NCI-H187 treated with DMSO at 0.1 percent for 48 hours (cell line): ENCODE results near the gene RGS1.

Experiments
- DNase-seq: peaks from one replicate; lab custom pipeline; 2025; lab: John Stamatoyannopoulos, UW

Gene RGS1

GRCh38 chr1:192581131-192581927 is 5.8 kb downstream of the RGS1 start:
- no peak for DNase-seq

- no peak for DNase-seq
These were observed 9.3 kb downstream of the RGS1 start for GRCh38 chr1:192584866-192585265.

GRCh38 chr1:192587386-192588266 is 12.1 kb downstream of the RGS1 start:
- no peak for DNase-seq

- DNase-seq: no peak
These were observed 13.0 kb downstream of the RGS1 start for GRCh38 chr1:192588546-192588945.

- DNase-seq: no peak
These were observed 14.2 kb downstream of the RGS1 start for GRCh38 chr1:192589813-192590212.

GRCh38 chr1:192592517-192592916 is 16.9 kb downstream of the RGS1 start:
- no peak for DNase-seq

DNA sequence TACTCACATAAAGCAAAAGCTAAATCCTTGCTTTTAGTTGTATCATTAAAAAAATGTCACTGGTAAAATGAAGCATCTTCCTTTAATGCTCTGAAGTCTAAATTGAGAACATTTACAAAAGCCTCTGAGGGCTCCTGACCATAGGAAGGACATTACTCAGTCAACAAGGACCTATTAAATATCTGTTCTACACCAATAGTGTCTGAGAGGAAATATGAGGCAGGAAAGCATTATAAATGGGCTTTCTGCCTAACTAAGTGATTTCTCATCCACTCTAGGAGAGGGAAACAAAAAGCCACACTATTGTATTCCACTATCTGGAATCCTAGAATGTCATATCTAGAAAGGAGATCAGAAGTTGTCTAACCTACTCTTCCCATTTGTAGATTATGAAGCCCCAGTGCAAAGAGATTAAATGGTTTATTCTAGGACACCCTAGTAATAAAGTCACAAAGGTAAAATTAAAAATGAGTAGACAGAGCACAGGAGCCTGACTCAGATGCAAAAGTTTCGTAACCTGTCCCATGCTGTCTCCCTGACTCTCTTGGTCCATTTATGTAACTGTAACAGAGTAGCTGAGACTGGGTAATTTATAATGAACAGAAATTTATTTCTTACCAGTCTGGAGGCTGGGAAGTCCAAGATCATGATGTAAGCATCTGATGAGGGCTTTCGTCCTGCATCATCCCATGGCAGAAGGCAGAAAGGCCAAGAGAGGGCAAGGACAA is 17.6 kb downstream of the RGS1 start:
- no peak for DNase-seq

GRCh38 chr1:192595299-192595698 is 19.7 kb downstream of the RGS1 start:
- no peak for DNase-seq

- no peak for DNase-seq
These were observed 23.0 kb downstream of the RGS1 start for GRCh38 chr1:192598589-192598988.

GRCh38 chr1:192600275-192600674 is 24.7 kb downstream of the RGS1 start:
- no peak for DNase-seq

DNA sequence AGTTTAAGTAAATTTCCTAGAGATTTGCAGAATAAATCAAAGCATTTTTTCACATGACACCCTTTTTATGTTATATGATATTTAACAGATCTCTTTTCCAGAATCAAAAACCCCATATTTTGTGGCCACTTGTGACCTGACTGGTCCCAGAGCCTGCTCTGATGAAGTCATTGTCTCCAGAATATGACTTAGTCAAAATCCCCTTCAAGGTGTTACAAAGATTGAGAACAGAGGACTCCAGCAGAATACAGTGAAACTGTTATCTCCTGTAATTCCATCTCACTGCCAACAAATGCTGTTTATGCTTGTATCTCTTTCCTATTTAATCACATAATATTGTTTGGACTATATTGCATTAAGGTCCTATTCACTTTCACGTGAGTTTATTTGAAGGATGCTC is 25.6 kb downstream of the RGS1 start:
- no peak for DNase-seq

- DNase-seq: no peak
These were observed 26.0 kb downstream of the RGS1 start for GRCh38 chr1:192601567-192601966.

DNA sequence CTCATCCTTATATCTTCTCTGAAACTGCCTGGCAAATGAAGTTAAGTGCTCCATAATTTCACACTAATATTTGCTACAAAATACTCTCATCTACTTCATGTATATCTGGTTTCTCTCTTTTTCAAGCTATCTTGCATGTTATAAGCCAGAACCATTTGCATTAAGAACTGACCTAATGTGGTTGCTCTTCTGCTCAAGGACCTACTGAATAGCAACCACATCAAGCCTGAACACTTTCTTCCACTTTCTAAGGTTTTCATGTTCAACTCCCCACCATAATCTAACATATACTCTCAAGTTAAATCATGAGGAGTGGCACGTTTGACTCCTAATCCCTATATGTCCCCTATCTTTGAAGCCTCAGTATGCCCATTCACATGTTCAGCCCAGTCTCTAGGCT is 27.2 kb downstream of the RGS1 start:
- DNase-seq: no peak

GRCh38 chr1:192603218-192603787 is 27.7 kb downstream of the RGS1 start:
- DNase-seq: no peak

DNA sequence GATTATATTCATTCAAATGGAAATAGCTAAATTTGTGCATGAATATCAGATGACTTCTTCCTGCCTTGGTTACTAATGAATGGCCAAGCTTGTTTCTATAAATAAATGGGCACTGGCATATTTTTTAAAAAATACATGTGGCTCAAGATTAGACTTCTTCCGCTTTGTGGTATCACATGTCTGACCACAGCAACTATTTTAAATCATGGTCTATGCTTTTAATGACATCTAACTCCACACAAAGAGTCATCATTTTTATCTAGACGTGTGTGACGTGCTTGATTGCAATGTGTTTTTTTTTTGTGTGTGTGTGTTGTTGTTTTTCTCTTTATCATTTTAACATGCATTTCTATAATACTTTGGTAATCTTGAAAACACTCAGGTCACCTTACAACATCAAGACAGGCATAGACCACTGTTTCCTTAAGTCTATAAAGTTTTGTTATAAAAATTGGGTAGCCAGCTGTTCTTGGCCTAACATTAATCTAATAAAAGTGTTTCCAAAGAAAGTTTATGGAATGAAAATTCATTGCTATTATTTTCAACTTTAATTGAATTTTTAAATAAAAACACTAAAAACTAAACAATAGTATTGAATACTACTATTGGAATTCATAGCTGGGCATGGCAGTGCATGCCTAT is 29.5 kb downstream of the RGS1 start:
- no peak for DNase-seq

DNA sequence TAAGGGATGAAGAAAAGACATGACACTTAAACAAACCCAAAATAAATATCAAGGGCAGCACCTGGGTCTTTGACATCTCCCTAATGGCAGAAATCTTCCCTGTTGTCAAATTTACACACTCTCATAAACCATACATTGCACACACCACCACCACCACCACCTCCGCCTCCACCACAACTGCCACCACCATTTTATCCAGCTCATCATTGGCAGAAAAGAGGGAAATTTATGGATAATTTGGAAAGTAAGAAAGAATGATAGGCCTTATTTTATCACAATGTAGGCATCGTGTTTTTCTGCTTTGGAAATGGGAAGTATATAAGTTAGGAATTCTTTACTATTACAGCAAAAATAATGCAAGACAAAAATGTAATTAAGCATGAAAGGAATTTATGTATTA is 33.1 kb downstream of the RGS1 start:
- no peak for DNase-seq

DNA sequence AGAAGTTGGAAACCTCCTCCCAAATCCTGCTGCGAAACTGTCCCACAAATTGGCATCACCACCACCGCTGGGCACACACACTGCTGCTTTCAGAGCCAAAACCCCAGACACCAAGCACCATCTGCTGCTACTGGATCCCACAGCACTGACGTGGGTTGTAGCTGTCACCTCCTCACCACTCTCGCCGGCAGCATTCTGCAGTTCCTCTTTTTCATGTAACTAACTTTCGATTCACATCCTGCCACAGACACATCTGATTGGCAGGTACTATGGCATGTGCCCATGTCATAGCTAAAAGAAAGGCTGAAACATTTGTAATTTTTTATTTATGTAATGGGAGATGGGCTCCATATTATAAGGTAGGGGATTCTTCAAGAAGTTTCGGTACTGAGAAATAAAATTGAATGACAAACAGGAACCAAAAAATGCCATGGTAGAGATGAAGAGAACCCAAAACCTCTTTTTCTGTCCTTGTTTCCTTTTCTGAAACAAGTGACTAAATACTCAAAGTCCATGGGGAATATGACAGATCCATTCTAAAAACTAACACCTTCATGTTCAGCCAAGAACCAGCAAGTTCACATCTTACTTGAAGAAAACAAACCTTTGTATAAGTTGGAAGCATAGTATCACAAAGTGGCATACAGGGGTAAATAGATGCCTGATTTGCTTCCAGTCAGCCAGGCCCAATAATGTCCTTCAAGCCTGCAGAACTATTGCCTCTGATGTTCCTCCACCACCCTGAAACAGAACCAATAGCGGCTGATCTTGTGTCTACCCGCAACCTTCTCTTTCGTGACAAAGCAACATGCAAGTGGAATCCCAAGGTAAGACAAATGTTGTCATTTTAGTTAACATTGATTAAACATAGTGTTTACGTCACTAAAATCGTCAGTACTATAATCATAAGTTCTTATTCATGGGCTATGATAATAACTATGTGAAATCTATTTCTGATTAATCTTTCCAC is 33.8 kb downstream of the RGS1 start:
- no peak for DNase-seq

GRCh38 chr1:192610112-192610889 is 34.7 kb downstream of the RGS1 start:
- no peak for DNase-seq

GRCh38 chr1:192615055-192615454 is 39.5 kb downstream of the RGS1 start:
- no peak for DNase-seq
